Neural progenitor cell (in vitro differentiated cells): ENCODE measurements around the gene PAPOLB.

Source experiments
- CTCF ChIP-seq: fragments of 200-600 bp; sonication (generic); IDR thresholded peaks from 2 replicates; pipeline ENCODE4 v1.5.1; 2017; ENCODE audit warnings: antibody characterized with exemption, mild to moderate bottlenecking
- EZH2phosphoT487 ChIP-seq: fragments of 200-600 bp; sonication (generic); IDR thresholded peaks from 2 replicates; pipeline ENCODE4 v1.6.1; 2017; ENCODE audit warnings: antibody characterized with exemption

- TF ChIP-seq CTCF (no peak), EZH2phosphoT487 (no peak)
Observed at GRCh38 chr7:4862156-4862555, 326 bp upstream of the PAPOLB start.
